CD4-positive, alpha-beta T cell treated with Interleukin-15 for 1 hour (primary cell): Measurements from ENCODE around the gene RHOG.
"Not testable (repeated sequence)": the region's sequence is repeated elsewhere in the genome, so short reads cannot be mapped to it uniquely, and the experiment has no call there.

Experiments used
- DNase-seq: peaks from one replicate; pipeline ENCODE4 v3.0.0-alpha.2; 2020

RHOG gene

GRCh38 chr11:3832816-3833215 lies 7.9 kb downstream of the RHOG start:
- no peak for DNase-seq

DNA sequence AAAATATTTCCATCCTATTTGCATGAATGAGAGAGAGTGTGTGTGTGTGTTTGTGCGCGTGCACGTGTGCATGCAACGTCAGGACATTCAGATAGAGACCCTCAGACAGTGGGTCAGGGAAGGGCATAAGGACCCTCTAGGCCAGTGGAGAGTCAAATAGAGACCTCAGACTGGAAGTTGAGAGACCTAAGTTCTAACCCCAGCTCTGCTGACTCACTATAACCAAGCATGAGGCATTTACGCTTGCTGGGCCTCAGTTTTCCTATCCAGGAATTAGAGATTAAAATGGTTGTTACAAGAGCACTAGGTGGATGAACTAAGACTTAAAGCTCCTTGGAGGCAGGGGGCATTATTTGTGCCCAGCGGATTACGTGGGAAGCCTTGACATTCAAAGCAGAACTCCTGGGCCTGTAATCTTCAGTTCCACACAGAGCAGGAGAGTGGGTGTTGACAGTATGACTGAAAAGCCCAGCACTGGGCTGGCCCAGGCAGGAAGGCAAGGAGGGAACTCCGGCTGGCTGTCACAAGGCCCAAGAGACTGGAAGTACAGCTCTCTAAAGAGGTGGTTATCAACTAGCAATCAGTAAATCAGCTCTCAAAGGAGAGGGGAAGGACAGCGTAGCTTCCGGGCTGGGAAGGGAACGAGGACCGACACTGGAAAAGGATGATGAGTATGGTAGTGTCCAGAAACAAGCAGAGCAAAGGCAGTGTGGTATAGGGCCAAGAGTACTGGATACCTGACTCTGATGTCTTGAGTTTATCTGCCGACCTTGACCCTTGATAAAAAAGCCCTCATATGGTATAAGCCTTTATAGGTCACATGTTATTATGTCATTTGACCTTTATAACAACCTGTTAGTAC lies 9.2 kb downstream of the RHOG start:
- DNase-seq = peak; percentile 29

- DNase-seq = no peak
Measured at GRCh38 chr11:3830730-3831129, 10.0 kb downstream of the RHOG start.

DNA sequence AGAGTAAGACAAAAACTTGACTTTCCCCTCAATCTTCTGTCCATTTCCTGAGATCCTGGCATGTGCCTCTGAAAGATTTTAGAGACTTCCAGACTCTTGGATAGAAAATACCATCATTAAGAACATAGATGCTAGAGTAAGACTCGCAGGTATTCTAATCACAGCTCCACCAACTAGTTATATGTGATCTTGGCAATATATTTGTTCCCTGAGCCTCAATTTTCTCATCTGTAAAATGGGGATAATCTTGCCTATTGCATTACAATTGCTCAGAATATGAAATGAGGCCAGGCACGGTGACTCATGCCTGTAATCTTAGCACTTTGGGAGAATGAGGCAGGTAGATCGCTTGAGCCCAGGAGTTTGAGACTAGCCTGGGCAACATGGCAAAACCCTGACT lies 10.7 kb downstream of the RHOG start:
- DNase-seq = no peak

- DNase-seq = no peak
Measured at GRCh38 chr11:3827434-3828186, 13.1 kb downstream of the RHOG start.

DNA sequence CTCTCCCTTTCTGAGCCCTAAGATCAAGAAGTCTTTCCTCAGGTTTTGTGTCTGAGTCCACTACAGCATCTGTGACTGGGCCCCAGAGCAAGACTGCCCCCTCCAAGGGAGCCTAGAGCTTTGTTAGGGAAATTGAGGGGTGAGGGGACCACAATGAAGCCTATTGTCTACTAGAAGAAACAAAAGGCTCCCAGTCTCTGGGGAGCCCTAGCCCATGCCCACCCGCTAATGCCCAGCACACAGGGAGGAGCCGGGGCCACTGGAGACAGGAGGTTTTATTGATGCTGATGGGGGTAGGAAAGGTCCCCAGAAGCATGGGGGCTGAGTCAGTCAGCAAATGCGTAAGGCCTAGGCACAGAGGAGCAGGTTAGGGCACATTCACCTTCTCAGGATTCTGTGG lies 14.0 kb downstream of the RHOG start:
- no peak for DNase-seq

- DNase-seq = no peak
Measured at GRCh38 chr11:3825473-3826154, 15.1 kb downstream of the RHOG start.

DNA sequence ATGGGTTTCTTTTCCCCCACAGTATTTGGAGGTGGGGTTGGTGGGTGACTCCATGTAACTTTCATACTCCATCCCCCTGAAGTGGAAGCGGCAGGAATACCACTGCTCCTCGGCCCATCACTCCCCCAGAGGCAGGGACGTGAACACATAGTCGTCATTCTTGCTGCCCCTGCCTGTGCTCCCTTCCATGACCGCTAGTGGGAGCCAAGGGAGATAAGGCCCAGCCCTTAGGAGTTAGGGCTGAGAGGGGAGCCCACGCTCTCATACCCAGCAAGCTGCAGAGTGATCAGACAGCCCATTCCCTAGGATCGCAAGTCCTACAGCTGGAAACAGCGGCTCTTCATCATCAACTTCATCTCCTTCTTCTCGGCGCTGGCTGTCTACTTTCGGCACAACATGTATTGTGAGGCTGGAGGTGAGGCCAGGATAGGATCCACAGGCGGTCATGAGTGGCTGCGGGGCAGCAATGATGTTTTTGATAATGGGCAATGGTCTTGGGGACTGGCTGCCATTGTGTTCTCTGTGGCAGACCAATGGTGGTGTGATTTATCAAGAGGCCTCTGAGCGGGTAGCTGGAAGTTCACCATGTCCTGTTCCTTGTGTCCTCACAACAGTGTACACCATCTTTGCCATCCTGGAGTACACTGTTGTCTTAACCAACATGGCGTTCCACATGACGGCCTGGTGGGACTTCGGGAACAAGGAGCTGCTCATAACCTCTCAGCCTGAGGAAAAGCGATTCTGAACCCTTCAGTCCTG lies 15.9 kb downstream of the RHOG start:
- peak; percentile 83 for DNase-seq

DNA sequence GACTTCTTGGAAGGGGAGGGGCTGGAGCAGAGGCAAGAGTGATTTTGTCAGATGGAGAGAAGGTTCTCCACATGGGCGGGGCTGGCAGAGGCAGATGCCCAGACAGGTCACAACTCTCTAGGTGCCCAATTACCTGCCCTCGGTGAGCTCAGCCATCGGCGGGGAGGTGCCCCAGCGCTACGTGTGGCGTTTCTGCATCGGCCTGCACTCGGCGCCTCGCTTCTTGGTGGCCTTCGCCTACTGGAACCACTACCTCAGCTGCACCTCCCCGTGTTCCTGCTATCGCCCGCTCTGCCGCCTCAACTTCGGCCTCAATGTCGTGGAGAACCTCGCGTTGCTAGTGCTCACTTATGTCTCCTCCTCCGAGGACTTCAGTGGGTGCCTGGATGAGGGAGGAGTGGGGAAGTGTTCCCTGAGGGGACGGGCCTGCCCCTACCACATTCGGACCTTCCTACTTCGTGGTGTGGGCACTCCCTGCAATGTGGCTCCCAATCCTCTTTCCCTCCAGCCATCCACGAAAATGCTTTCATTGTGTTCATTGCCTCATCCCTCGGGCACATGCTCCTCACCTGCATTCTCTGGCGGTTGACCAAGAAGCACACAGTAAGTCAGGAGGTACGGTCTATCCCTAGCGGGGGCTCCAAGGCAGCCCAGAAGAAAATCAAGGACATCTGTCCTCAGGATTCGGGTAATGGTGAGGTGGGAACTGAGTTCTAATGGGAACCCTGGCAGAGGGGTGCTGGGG lies 16.8 kb downstream of the RHOG start:
- DNase-seq = no peak

DNA sequence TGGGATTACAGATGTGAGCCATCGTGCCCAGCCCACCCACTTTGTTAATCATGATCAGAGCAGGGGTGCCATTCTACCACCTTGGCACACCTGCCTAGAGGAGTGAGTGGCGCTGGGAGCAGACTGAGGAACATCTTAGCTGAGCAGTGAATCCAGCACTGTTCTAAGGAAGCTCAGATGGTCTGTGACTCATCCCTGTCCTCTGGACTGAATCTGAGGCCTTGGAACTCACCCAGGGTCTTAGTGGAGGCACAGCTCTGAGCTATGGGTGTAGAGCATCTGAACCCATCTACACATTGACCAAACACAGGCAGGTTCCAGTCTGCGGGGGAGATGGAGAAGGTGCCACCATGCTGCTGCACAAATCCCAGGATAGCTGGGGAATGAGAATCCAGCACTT lies 17.5 kb downstream of the RHOG start:
- DNase-seq = no peak

- DNase-seq = no peak
Measured at GRCh38 chr11:3822312-3822711, 18.4 kb downstream of the RHOG start.

- DNase-seq = no peak
Measured at GRCh38 chr11:3820971-3821370, 19.8 kb downstream of the RHOG start.

DNA sequence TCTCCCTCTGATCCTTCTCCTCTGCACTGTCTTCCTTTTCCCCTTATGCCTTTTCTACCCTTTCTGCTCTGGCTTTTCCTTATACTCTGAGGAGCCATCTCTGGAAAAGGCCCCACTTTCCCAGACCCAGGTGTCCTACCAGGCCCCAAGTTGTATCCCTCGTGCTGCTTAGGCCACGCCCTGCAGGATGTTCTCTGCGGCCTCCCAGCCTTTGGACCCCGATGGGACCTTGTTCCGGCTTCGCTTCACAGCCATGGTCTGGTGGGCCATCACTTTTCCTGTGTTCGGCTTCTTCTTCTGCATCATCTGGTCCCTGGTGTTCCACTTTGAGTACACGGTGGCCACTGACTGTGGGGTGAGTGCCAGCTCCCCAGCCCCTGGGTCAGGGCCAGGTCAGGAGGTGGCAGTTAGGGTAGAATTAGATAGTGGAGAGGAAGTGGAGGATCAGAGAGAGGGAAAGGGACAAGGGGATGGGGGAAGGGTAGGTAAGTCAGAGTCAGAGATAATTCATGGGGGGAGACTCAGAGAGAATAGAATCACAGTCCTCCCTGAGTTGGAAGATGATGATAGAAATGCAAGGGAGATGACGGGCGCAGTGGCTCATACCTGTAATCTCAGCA lies 23.5 kb downstream of the RHOG start:
- no peak for DNase-seq

GRCh38 chr11:3816673-3817072 lies 24.1 kb downstream of the RHOG start:
- no peak for DNase-seq

- DNase-seq = no peak
Measured at GRCh38 chr11:3815845-3816244, 24.9 kb downstream of the RHOG start.

DNA sequence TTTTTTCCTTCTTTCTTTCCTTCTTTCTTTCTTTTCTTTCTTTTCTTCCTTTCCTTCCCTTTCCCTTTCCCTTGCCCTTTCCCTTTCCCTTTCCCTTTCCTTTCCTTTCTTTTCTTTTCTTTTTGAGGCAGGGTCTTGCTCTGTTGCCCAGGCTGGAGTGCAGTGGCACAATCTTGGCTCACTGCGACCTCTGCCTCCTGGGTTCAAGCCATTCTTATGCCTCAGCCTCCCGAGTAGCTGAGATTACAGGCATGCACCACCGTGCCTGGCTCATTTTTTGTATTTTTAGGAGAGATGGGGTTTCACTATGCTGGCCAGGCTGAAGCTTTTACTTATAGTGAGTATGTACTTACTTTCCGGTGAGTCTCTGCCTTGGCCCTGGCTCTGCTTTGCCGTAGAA lies 25.9 kb downstream of the RHOG start:
- not testable (repeated sequence) for DNase-seq

GRCh38 chr11:3810951-3811350 lies 29.8 kb downstream of the RHOG start:
- no peak for DNase-seq

- no peak for DNase-seq
Measured at GRCh38 chr11:3810446-3810845, 30.3 kb downstream of the RHOG start.

GRCh38 chr11:3809624-3809928 lies 31.2 kb downstream of the RHOG start:
- DNase-seq = no peak

DNA sequence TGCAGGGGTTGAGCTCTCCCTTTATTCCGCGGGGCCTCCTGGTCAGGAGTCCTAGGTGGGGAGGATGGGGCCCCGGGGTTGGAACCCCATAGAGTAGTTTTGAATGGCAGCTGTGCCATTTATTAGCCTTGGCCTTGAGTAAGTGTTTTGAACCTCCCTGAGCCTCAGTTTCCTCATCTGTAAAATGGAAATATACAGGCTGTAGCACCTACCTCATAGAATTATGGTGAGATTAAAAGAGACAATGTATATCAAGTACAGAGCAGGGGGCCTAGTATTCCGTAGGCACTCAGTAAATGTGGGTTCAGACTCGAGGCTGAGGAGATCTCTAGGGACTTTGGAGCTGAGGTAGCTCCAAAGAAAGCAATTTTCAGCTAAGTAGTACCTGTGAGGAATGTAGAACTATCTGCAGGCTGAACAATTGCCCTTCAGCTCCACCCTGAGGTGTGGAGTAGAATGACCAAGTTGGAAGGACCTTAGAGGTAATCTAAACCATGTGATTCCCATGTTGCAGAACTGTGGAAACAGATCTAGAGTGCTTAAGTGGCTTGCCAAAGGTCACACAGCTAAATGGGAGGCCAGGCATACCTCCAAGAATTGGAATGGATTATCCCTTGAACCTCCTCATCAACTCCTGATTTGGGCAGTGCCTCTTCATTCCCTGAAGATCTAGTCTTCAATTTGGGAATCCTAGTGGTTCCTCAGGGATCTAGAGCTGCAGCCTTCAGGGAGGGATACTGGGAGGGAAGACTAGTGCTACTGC lies 31.7 kb downstream of the RHOG start:
- DNase-seq = peak; percentile 60
